ENCODE data around the gene CACNA2D1. TPM values are rescaled to one million over a fixed set of nuclear protein-coding genes. Genes with fewer than 3 reads are reported as not detected.
"Not testable (repeated sequence)": the region's sequence is repeated elsewhere in the genome, so short reads cannot be mapped to it uniquely, and the experiment has no call there.

CACNA2D1 gene
- total RNA-seq, 1 donor from 2014 or later: 17.2 TPM

GRCh38 chr7:82049891-82050533, 393.6 kb downstream of the CACNA2D1 start:
- no peak for DNase-seq (ENCODE audit: low spot score)

GRCh38 chr7:82049442-82049841, 394.1 kb downstream of the CACNA2D1 start:
- no peak for DNase-seq (ENCODE audit: low spot score)

- DNase-seq (ENCODE audit: low spot score): peak; percentile 50
Measured at GRCh38 chr7:82044497-82045080, 399.0 kb downstream of the CACNA2D1 start.

GRCh38 chr7:82039621-82040020, 404.0 kb downstream of the CACNA2D1 start:
- DNase-seq (ENCODE audit: low spot score): no peak

- no peak for DNase-seq (ENCODE audit: low spot score)
Measured at GRCh38 chr7:82036146-82036886, 407.3 kb downstream of the CACNA2D1 start.

- no peak for DNase-seq (ENCODE audit: low spot score)
Measured at GRCh38 chr7:82035456-82035855, 408.1 kb downstream of the CACNA2D1 start.

GRCh38 chr7:82032901-82033300, 410.7 kb downstream of the CACNA2D1 start:
- no peak for DNase-seq (ENCODE audit: low spot score)

- no peak for DNase-seq (ENCODE audit: low spot score)
Measured at GRCh38 chr7:82029236-82029913, 414.2 kb downstream of the CACNA2D1 start.

GRCh38 chr7:82028097-82028496, 415.5 kb downstream of the CACNA2D1 start:
- no peak for DNase-seq (ENCODE audit: low spot score)

GRCh38 chr7:82021713-82022112, 421.9 kb downstream of the CACNA2D1 start:
- DNase-seq (ENCODE audit: low spot score): no peak

- DNase-seq (ENCODE audit: low spot score): no peak
Measured at GRCh38 chr7:82021036-82021435, 422.5 kb downstream of the CACNA2D1 start.

GRCh38 chr7:82019551-82020475, 423.8 kb downstream of the CACNA2D1 start:
- DNase-seq (ENCODE audit: low spot score): no peak

GRCh38 chr7:82018226-82018625, 425.4 kb downstream of the CACNA2D1 start:
- no peak for DNase-seq (ENCODE audit: low spot score)

- DNase-seq (ENCODE audit: low spot score): no peak
Measured at GRCh38 chr7:82017334-82017943, 426.1 kb downstream of the CACNA2D1 start.

- DNase-seq (ENCODE audit: low spot score): no peak
Measured at GRCh38 chr7:82015751-82016150, 427.8 kb downstream of the CACNA2D1 start.

- not testable (repeated sequence) for DNase-seq (ENCODE audit: low spot score)
Measured at GRCh38 chr7:82014574-82014973, 429.0 kb downstream of the CACNA2D1 start.

GRCh38 chr7:82012453-82012852, 431.1 kb downstream of the CACNA2D1 start:
- DNase-seq (ENCODE audit: low spot score): no peak

- DNase-seq (ENCODE audit: low spot score): no peak
Measured at GRCh38 chr7:82010416-82010815, 433.2 kb downstream of the CACNA2D1 start.

GRCh38 chr7:82007315-82007714, 436.3 kb downstream of the CACNA2D1 start:
- no peak for DNase-seq (ENCODE audit: low spot score)

GRCh38 chr7:82005056-82005455, 438.5 kb downstream of the CACNA2D1 start:
- DNase-seq (ENCODE audit: low spot score): no peak

- no peak for DNase-seq (ENCODE audit: low spot score)
Measured at GRCh38 chr7:81993186-81993585, 450.4 kb downstream of the CACNA2D1 start.

Measured in mucosa of gallbladder (tissue), 1 donor.